T1000 (cell line): ENCODE measurements around the gene GPR87.

Source experiments
- DNase-seq: peaks from one replicate; lab custom pipeline; 2025; ENCODE audit warnings: mixed read lengths; lab: John Stamatoyannopoulos, UW

Gene GPR87, protein sequence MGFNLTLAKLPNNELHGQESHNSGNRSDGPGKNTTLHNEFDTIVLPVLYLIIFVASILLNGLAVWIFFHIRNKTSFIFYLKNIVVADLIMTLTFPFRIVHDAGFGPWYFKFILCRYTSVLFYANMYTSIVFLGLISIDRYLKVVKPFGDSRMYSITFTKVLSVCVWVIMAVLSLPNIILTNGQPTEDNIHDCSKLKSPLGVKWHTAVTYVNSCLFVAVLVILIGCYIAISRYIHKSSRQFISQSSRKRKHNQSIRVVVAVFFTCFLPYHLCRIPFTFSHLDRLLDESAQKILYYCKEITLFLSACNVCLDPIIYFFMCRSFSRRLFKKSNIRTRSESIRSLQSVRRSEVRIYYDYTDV

DNA sequence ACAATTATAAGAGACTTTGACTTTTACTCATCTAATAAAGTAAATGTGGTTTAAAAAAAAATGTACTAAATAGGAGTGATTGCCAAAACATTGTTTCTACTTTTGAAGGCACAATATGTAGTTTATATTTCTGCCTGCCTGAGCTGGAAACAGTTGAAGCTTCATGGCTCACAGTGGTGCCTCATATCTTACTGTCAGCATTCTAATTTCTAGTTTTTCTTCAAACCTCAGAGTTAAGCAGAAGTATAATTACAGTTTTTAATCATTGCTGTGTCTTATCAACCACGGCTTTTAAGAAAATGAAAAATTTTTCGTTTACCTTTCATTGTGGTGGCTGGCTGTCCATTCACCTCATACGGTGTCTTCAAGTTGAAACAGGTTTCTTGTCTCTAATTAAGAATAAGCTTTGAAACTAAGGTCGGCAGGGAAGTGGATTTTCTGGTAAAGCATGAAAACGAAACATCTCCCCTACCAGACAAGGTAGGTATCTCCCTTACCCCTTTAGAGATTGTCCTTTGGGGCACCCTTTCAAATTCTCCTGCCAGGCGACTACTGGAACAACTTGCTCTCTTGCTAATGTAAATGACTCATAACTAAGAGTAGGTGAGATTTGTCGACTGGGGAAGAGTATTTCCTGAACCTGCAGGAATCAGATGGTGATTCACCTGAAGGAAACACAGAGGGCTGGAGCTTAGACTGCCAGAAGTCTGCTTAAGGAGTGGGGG, at the start of gene GPR87:
TSS of gene GPR87 (minus strand) at position 554 of the 725 bp plus-strand sequence. CDS start 16,720 bp downstream, outside the sequence.
- DNase-seq = no peak

- DNase-seq = no peak
Measured at GRCh38 chr3:151362751-151363174, 46.1 kb upstream of the GPR87 start.

DNA sequence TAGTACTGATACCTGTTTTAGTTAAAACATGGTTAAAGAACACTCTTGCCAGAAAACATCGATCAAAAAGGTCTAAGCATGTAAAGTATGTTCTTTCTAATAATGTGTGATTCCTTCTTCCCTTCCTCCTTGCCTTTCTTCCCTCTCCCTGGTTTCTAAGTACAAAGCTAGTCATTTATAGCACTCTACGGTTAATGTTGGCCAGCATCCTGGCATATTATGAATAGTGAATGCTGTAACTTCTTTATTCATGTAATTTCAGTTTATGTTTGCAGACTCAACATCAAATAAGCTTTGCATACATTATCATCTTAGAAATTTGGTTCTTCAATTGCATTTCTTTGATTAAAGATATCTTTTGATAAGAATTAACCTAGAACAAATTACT, 40.8 kb upstream of the GPR87 start:
- no peak for DNase-seq

DNA sequence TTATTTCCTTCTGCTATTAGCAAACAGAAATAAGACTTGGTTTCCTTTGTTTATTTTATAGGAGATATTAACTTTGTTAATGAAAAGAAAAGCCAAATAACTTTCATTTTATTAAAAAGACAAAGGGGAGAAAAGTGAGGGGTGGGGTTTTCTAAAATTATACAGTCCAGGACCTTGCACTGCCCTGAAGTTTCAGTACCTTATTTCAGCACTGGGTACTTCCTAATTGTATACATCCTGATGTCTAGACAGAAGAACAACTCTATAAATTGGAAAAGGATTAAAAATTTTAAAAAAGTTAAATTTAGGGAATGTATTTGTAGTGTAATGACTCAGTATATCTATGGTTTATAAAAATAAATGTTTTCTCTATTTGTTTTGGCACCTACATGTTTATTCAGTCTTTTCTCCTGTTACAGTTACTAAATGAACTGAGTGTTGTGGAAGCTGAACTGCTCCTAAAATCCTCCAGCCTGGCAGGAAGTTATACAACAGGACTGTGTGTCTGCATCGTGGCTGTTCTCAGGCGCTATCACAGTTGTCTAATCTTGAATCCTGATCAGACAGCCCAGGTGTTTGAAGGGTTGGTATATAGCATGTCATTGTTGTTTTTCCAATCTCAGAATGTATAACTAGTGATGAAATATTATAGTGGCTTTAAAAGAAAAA, 40.3 kb upstream of the GPR87 start:
- DNase-seq = no peak

DNA sequence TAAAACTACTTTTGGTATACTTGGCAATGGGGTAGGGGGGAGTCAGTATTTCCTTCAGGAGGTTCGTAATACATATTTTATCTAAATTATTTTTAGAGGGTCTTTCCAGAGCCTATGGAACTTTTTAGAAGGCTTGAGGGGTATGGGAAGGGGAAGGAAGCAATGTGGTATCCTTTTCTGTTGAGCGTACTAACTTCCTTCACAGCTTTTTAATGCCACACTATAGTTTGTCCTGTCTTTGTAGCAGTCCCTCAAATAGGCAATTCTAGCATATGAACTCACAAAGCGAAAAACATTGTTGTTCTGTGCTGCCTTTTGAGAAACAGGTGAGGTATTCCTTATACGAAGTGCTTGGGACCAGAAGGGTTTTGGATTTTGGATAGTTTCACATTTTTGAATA, 35.0 kb upstream of the GPR87 start:
- DNase-seq = no peak

DNA sequence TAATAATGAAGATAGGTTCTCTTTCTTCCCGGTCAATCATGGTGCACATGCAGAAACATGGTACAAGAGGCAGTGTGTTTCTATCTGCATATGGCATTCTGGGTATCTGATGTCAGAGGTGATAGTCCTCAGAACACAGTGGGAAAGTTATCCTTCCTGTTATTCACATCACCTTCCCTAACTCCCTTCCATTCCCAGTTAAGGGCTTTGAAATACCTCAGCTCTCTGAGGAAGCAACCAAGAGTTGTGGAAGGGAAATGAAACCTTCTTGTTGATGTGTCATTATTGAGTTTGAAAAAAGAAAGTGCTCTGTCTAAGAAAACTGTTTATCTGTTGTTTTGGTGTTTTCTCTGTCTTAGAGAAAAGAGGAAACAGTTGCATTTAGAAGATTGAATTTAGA, 34.6 kb upstream of the GPR87 start:
- DNase-seq = no peak

GRCh38 chr3:151350656-151351055, 34.0 kb upstream of the GPR87 start:
- no peak for DNase-seq

GRCh38 chr3:151347432-151347831, 30.8 kb upstream of the GPR87 start:
- DNase-seq = no peak

DNA sequence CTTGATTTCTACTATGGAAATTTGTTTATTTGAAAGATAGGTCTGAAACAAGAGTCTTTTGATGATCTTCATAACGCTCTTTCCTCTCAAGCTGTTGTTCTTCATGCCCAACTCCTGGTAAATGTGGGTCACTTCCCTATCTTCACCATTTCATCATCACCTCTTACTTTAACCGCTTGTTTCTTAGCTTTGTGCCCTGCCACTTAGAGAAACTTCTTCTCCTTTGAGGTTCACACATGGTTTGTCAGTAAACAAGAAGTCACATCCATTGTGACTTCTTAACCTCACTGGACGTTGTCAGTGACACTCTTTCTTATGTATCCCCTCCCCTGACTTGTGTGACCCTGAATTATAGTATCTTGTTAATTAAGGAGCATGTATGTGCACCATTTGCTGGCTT, 29.7 kb upstream of the GPR87 start:
- DNase-seq = no peak

GRCh38 chr3:151345859-151346258, 29.2 kb upstream of the GPR87 start:
- no peak for DNase-seq

GRCh38 chr3:151331696-151332095, 15.1 kb upstream of the GPR87 start:
- DNase-seq = no peak

- no peak for DNase-seq
Measured at GRCh38 chr3:151330899-151331298, 14.3 kb upstream of the GPR87 start.

DNA sequence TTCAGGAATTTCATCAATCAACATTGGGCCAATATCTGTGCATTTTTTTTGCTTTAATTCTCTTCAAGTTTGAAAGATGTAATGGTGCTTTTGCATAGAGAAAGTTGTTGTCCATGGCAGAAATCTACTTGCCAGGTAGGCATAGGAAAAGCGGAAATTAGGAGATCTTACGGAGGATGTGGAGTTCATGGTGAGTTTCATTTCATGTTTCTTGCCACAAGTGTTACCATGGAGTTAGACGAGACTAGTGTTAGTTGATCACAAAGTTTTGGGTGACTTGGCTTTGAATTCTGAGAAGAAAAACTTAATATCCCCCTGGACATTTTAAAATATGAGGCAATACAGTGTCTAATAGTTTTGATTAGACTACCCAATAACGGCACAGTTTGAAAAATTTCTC, 13.8 kb upstream of the GPR87 start:
- DNase-seq = no peak

GRCh38 chr3:151329363-151329762, 12.7 kb upstream of the GPR87 start, which contains the start of gene P2RY13:
P2RY13 (minus strand) TSS chr3:151329549; CDS start chr3:151329528, 21 bp downstream.
- no peak for DNase-seq

GRCh38 chr3:151328298-151328995, 11.8 kb upstream of the GPR87 start:
- DNase-seq = no peak

- no peak for DNase-seq
Measured at GRCh38 chr3:151327571-151328198, 11.1 kb upstream of the GPR87 start.

DNA sequence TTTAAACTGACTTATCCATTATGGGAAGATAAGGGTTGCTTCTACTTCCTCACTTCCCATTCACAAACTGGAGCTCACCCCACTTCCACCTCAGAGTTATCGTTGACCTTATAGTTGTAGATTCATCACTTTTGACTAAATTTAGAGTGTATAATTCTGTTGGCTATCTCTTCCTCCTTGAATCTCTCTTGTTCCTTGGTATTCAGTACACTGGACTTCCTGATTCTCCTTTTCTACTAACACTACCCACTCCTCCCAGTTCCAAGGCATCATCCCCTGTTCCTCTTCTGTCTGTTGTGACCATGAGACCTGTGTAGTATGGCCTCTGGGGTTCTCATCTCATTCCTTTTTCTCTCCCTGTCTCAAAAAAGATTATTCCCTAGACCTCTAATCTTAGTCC, 5.9 kb upstream of the GPR87 start:
- DNase-seq = no peak

GRCh38 chr3:151321526-151321925, 4.9 kb upstream of the GPR87 start:
- no peak for DNase-seq

GRCh38 chr3:151320131-151320530, 3.5 kb upstream of the GPR87 start:
- no peak for DNase-seq

- no peak for DNase-seq
Measured at GRCh38 chr3:151319628-151320027, 3.0 kb upstream of the GPR87 start.

GRCh38 chr3:151318991-151319390, 2.4 kb upstream of the GPR87 start:
- no peak for DNase-seq

DNA sequence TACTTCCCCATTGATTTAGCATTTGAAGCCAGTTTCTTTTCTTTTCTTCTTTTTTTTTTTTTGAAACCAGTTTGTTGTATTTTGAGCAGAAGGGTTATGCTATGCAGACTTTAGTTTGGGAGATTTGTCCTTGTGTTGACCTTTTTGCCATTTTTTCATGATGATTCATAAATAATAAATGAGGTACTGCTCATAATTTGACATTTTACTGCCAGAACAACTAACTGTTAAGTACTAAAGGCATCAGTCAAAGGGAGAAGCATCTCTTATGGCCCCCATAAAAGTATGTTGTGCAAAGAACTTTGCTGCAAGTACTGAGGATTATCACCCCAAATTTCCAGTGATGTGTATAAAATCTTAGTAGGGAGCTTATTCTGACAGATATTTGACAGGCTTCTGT, 1.7 kb upstream of the GPR87 start:
- no peak for DNase-seq
